Measurements from ENCODE around the gene SHC4. TPM values are rescaled to one million over a fixed set of nuclear protein-coding genes. Genes with fewer than 3 reads are reported as not detected.

Gene SHC4
- total and polyA plus RNA-seq, 4 donors = 0.09 to 1.9 (median 0.44) TPM

DNA sequence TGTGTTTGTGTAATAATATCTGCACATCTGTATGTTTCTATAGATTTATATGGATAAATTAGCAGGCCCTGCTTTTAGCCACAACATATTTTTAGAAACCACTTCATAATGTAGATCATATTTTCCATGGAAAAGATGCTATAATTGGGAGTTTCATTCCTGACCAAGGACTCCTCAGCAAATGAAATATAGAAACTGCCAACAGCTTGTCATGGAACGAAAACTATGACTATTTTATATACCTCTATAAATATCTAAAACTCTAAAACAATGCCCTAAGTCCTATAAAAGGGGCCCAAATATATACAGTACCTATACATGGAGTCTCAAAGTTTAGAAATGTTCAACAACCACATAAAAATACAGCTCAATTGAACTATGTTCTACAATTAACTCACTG lies 57.9 kb downstream of the SHC4 start:
- Histone ChIP-seq H3K4me3 (no peak overlapping the region), H3K4me1 (ENCODE audit: control insufficient read depth in 5 of 5, insufficient read depth in 5 of 5, low read length in 5 of 5) (no peaks in the 10 kb centered on the region), H3K27me3 (ENCODE audit: control insufficient read depth in 3 of 3, insufficient read depth in 3 of 3, low read length in 2 of 3) (no peaks in the 10 kb centered on the region), H3K27ac (ENCODE audit: low read depth in 1 of 2, low read length in 1 of 2) (no peak overlapping the region), H3K36me3 (ENCODE audit: control insufficient read depth in 4 of 4, insufficient read depth in 4 of 4, low read length in 4 of 4) (no peaks in the 10 kb centered on the region), H3K9me3 (ENCODE audit: control insufficient read depth in 4 of 4, insufficient read depth in 3 of 4, low read length in 3 of 4) (no peaks in the 10 kb centered on the region), H3K9ac (ENCODE audit: insufficient read depth in 1 of 2, low read length in 2 of 2) (no peak overlapping the region)
- DNase-seq (no peak), ATAC-seq (ENCODE audit: insufficient read depth, low FRiP score) (no peak)
- TF ChIP-seq, protein P1, sequence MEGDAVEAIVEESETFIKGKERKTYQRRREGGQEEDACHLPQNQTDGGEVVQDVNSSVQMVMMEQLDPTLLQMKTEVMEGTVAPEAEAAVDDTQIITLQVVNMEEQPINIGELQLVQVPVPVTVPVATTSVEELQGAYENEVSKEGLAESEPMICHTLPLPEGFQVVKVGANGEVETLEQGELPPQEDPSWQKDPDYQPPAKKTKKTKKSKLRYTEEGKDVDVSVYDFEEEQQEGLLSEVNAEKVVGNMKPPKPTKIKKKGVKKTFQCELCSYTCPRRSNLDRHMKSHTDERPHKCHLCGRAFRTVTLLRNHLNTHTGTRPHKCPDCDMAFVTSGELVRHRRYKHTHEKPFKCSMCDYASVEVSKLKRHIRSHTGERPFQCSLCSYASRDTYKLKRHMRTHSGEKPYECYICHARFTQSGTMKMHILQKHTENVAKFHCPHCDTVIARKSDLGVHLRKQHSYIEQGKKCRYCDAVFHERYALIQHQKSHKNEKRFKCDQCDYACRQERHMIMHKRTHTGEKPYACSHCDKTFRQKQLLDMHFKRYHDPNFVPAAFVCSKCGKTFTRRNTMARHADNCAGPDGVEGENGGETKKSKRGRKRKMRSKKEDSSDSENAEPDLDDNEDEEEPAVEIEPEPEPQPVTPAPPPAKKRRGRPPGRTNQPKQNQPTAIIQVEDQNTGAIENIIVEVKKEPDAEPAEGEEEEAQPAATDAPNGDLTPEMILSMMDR (IDR thresholded peaks at IDR 0.05; ENCODE audit: control extremely low read depth, extremely low read depth) = no peak
- WGBS, 2 donors = 84 to 92% methylated on average over 1 of the region's 1 CpG

DNA sequence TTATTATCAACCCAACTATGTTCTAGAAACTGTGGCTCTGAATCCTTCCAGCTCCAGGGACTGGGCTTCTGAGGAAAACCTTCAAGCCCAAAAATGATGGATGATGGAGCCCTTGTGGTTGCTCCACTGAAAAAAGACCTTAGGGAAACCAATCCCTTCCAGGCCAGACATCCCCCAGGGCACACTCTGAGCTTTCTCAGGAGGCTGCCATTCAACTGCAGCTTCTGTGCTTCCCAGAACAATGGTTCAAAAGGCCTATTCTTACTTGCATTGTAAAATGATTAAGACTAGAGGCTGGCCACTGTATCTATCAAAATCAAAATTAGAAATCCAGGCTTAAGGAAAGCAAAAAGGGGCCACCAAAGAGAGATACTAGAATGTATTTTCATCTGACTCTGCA lies 58.5 kb downstream of the SHC4 start:
- Histone ChIP-seq H3K9ac (ENCODE audit: insufficient read depth in 1 of 2, low read length in 2 of 2) (no peak overlapping the region), H3K27ac (ENCODE audit: low read depth in 1 of 2, low read length in 1 of 2) (no peak overlapping the region), H3K36me3 (ENCODE audit: control insufficient read depth in 4 of 4, insufficient read depth in 4 of 4, low read length in 4 of 4) (no peaks in the 10 kb centered on the region), H3K4me1 (ENCODE audit: control insufficient read depth in 5 of 5, insufficient read depth in 5 of 5, low read length in 5 of 5) (no peaks in the 10 kb centered on the region), H3K27me3 (ENCODE audit: control insufficient read depth in 3 of 3, insufficient read depth in 3 of 3, low read length in 2 of 3) (no peaks in the 10 kb centered on the region), H3K9me3 (ENCODE audit: control insufficient read depth in 4 of 4, insufficient read depth in 3 of 4, low read length in 3 of 4) (no peaks in the 10 kb centered on the region), H3K4me3 (no peak overlapping the region)
- no peak for ATAC-seq (ENCODE audit: insufficient read depth, low FRiP score)
- TF ChIP-seq, protein P1 (IDR thresholded peaks at IDR 0.05; ENCODE audit: control extremely low read depth, extremely low read depth) = no peak
- no peak for DNase-seq

DNA sequence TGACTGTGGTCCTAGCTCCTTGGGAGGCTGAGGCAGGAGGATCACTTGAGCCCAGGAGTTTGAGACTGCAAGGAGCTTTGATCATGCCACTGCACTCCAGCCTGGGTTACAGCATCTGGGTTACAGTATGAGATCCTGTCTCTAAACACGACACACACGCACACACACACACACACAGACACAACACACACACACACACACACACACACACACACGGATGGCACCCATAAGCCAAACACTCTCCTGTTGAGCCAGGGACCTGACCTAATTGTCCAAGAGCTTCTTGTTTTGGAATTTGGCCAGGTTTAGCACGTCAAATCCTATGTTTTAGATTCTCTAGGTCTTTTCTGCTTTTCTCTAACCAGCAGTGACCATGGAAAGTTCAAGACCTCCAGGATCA lies 59.0 kb downstream of the SHC4 start:
- no peaks in the 10 kb centered on the region for H3K36me3 ChIP-seq (ENCODE audit: control insufficient read depth in 4 of 4, insufficient read depth in 4 of 4, low read length in 4 of 4)
- DNase-seq (no peak), ATAC-seq (ENCODE audit: insufficient read depth, low FRiP score) (no peak)
- no peak overlapping the region for H3K9ac ChIP-seq (ENCODE audit: insufficient read depth in 1 of 2, low read length in 2 of 2)
- H3K4me1 ChIP-seq (ENCODE audit: control insufficient read depth in 5 of 5, insufficient read depth in 5 of 5, low read length in 5 of 5) = no peaks in the 10 kb centered on the region
- H3K27ac ChIP-seq (ENCODE audit: low read depth in 1 of 2, low read length in 1 of 2) = no peak overlapping the region
- TF ChIP-seq, protein P1 (IDR thresholded peaks at IDR 0.05; ENCODE audit: control extremely low read depth, extremely low read depth) = no peak
- H3K27me3 ChIP-seq (ENCODE audit: control insufficient read depth in 3 of 3, insufficient read depth in 3 of 3, low read length in 2 of 3) = no peaks in the 10 kb centered on the region
- 90 to 91% methylated on average over 4 of the region's 4 CpGs for WGBS, 2 donors
- H3K9me3 ChIP-seq (ENCODE audit: control insufficient read depth in 4 of 4, insufficient read depth in 3 of 4, low read length in 3 of 4) = no peaks in the 10 kb centered on the region
- no peak overlapping the region for H3K4me3 ChIP-seq

DNA sequence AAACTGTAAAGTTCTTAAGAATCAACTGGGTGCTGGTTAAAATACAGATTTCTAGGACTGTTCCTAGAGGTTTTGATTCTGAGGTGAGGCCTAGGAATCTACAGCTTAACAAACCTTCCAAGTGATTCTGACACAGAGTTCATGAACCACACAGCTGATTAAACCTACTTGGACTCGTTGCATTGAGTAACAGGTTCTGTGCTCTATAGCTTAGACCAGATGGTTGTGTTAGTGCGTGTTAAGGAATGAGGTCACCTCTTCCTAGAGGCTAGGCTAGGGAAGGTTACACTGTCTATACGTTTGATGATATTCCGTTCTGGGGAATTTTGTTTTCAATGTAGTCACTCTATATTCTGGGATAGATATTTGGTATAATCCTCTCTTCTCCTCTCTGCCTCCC lies 63.9 kb downstream of the SHC4 start:
- TF ChIP-seq, protein P1 (IDR thresholded peaks at IDR 0.05; ENCODE audit: control extremely low read depth, extremely low read depth) = no peak
- Histone ChIP-seq H3K4me1 (ENCODE audit: control insufficient read depth in 5 of 5, insufficient read depth in 5 of 5, low read length in 5 of 5) (peaks cover 0 to 17% (median 1%) of the 10 kb centered on the region in 5 donors), H3K9me3 (ENCODE audit: control insufficient read depth in 4 of 4, insufficient read depth in 3 of 4, low read length in 3 of 4) (no peaks in the 10 kb centered on the region), H3K9ac (ENCODE audit: insufficient read depth in 1 of 2, low read length in 2 of 2) (no peak overlapping the region), H3K36me3 (ENCODE audit: control insufficient read depth in 4 of 4, insufficient read depth in 4 of 4, low read length in 4 of 4) (no peaks in the 10 kb centered on the region), H3K27me3 (ENCODE audit: control insufficient read depth in 3 of 3, insufficient read depth in 3 of 3, low read length in 2 of 3) (no peaks in the 10 kb centered on the region), H3K4me3 (no peak overlapping the region), H3K27ac (ENCODE audit: low read depth in 1 of 2, low read length in 1 of 2) (no peak overlapping the region)
- ATAC-seq (ENCODE audit: insufficient read depth, low FRiP score) (no peak), DNase-seq (no peak)
- WGBS, 2 donors = 91 to 92% methylated on average over 4 of the region's 4 CpGs

All from lung (tissue), 12 donors.